ENCODE measurements around the gene MYO3B. TPM values are rescaled to one million over a fixed set of nuclear protein-coding genes. Genes with fewer than 3 reads are reported as not detected.
"Not testable (repeated sequence)": the region's sequence is repeated elsewhere in the genome, so short reads cannot be mapped to it uniquely, and the experiment has no call there.

Gene MYO3B
- total RNA-seq, 1 experiment from 2014 or later, result 0.04 TPM

- no peaks in the 10 kb centered on the region for H3K27me3 ChIP-seq
- DNase-seq, result no peak
- H3K27ac ChIP-seq, result no peak overlapping the region
- H3K4me1 ChIP-seq, result no peaks in the 10 kb centered on the region
- no peaks in the 10 kb centered on the region for H3K36me3 ChIP-seq
- H3K9me3 ChIP-seq (replicated peaks), result no peaks in the 10 kb centered on the region
- H3K4me3 ChIP-seq, result no peak overlapping the region
Observed at GRCh38 chr2:170401187-170401586, 223.2 kb downstream of the MYO3B start.

- Histone ChIP-seq H3K27me3 (no peaks in the 10 kb centered on the region), H3K27ac (no peak overlapping the region), H3K4me1 (no peaks in the 10 kb centered on the region), H3K36me3 (no peaks in the 10 kb centered on the region), H3K9me3 (replicated peaks) (no peaks in the 10 kb centered on the region), H3K4me3 (no peak overlapping the region)
- DNase-seq, result no peak
Observed at GRCh38 chr2:170404846-170405245, 226.9 kb downstream of the MYO3B start.

DNA sequence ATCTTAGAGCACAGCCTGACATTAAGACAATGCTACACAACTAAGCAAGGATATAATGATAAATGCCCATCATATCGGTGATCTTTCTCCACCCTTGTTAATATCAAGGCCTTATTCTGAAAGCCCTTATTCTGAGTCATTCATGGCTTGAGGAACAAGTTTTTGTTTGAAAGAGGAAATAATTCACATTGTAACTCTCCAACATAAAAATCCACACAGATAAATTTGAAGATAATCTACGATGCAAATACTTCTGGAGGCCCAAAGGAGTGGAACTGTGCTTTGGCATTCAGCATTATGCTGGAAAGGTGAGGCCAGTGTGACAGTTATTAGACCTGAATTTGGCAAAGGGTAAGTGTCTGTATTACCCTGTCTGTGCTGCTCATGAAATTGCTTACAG lies 227.4 kb downstream of the MYO3B start:
- no peak overlapping the region for H3K27ac ChIP-seq
- no peaks in the 10 kb centered on the region for H3K27me3 ChIP-seq
- no peak for DNase-seq
- H3K36me3 ChIP-seq, result no peaks in the 10 kb centered on the region
- H3K4me3 ChIP-seq, result no peak overlapping the region
- no peaks in the 10 kb centered on the region for H3K9me3 ChIP-seq (replicated peaks)
- H3K4me1 ChIP-seq, result no peaks in the 10 kb centered on the region

GRCh38 chr2:170408461-170409163 lies 230.7 kb downstream of the MYO3B start:
- H3K27ac ChIP-seq, result no peak overlapping the region
- no peak for DNase-seq

GRCh38 chr2:170409164-170409535 lies 231.2 kb downstream of the MYO3B start:
- Histone ChIP-seq H3K27me3 (no peaks in the 10 kb centered on the region), H3K4me1 (no peaks in the 10 kb centered on the region), H3K36me3 (no peaks in the 10 kb centered on the region), H3K4me3 (peak overlapping the region; percentile 20), H3K27ac (no peak overlapping the region), H3K9me3 (replicated peaks) (no peaks in the 10 kb centered on the region)
- DNase-seq, result peak; percentile 70 to 85

More at GRCh38 chr2:170408461-170409163, 230.7 kb downstream of the MYO3B start:
- H3K9me3 ChIP-seq (replicated peaks), result no peaks in the 10 kb centered on the region
- no peaks in the 10 kb centered on the region for H3K36me3 ChIP-seq
- peak overlapping the region; percentile 20 for H3K4me3 ChIP-seq
- no peaks in the 10 kb centered on the region for H3K4me1 ChIP-seq
- H3K27me3 ChIP-seq, result no peaks in the 10 kb centered on the region

GRCh38 chr2:170411660-170412059 lies 233.7 kb downstream of the MYO3B start:
- H3K27me3 ChIP-seq, result no peaks in the 10 kb centered on the region
- no peaks in the 10 kb centered on the region for H3K9me3 ChIP-seq (replicated peaks)
- DNase-seq, result no peak
- no peaks in the 10 kb centered on the region for H3K36me3 ChIP-seq
- no peaks in the 10 kb centered on the region for H3K4me1 ChIP-seq
- no peak overlapping the region for H3K4me3 ChIP-seq
- H3K27ac ChIP-seq, result no peak overlapping the region

DNA sequence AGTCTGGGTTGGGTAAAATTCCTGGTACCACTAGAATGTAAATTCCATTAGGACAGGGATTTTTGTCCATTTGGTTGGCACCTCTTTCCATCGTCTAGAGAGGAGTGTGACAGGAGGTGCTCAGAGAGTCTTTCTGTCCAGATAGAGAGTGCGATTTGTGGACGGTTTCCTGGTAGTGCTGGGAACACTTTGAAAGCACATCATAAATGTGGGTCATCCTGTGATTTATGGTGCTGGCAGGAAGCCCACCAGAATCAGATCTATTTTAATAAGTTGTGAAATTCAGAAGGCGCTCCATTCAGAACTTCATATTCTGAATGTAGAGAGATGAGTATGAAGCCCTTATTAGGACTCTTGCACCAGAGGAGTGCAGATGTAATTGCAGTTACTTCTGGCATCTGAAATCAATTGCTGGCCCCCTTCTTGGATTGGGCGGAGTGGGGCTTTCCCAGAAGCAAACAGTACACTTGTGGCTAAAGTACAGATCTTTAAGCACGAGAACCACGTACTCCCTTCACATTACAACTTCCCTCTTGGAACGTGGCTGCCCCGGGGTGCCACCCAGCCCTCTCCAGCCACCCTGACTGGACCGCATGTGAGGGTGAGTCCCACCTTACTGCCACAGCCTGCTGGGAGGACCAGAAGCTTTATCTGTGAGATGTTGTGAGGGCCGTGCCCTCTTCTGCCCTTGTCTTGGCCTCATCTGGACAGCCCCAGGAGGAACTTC lies 243.2 kb downstream of the MYO3B start:
- Histone ChIP-seq H3K27ac (no peak overlapping the region), H3K36me3 (no peaks in the 10 kb centered on the region), H3K27me3 (no peaks in the 10 kb centered on the region), H3K4me3 (no peak overlapping the region), H3K9me3 (replicated peaks) (no peaks in the 10 kb centered on the region), H3K4me1 (peaks cover 2% of the 10 kb centered on the region)
- DNase-seq, result no peak

DNA sequence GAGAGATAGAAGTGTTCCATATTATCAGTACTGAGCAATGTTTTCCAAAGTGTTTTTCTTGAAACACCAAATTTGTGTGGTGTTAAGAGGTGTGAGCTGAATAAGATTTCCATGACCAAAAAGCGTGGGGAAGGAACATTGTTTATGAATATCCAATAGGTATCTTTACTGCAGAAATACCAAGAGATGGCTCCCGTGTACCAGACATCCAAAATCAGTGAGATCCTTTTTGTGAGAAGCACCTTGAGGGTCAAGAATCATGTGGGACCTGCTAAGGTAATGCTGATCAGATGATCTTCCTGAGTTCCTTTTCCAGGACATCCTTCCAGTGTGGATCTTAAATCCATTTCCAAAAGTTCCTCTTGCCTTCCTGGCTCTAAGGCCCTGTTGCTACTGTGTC lies 246.0 kb downstream of the MYO3B start:
- H3K27me3 ChIP-seq, result no peaks in the 10 kb centered on the region
- peaks cover 2% of the 10 kb centered on the region for H3K4me1 ChIP-seq

DNA sequence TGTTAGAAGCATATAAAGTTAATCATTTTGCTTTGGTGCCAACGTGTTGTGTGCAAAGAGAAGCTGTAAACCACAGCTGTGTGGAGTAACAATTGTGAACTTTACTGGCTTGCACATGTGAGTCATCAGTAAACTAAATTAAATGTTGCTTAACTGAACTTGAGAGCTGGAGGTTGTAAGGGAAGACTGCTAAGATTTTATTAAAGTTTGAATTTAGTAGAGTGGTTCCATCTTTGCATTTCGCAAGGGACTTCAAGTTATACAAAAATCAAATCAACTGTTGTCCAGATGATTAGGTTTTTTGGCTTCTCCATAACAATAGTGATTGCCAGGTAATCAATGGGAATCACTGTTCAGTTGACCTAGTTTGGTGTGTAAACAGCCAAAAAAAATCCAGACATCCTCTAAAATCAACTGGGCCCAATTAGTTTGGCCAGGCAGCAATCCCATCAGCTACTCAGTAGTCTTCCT lies 247.4 kb downstream of the MYO3B start:
- DNase-seq, result no peak
- H3K9me3 ChIP-seq (replicated peaks), result no peaks in the 10 kb centered on the region
- no peaks in the 10 kb centered on the region for H3K36me3 ChIP-seq
- H3K4me3 ChIP-seq, result no peak overlapping the region
- H3K27me3 ChIP-seq, result no peaks in the 10 kb centered on the region
- H3K4me1 ChIP-seq, result no peaks in the 10 kb centered on the region; the same call in 1 of the 2 replicates
- H3K27ac ChIP-seq, result no peak overlapping the region

More for the DNA sequence above, 246.0 kb downstream of the MYO3B start:
- DNase-seq, result no peak
- Histone ChIP-seq H3K36me3 (no peaks in the 10 kb centered on the region), H3K27ac (no peak overlapping the region), H3K9me3 (replicated peaks) (no peaks in the 10 kb centered on the region), H3K4me3 (no peak overlapping the region)

GRCh38 chr2:170428868-170429267 lies 250.9 kb downstream of the MYO3B start:
- H3K36me3 ChIP-seq, result no peaks in the 10 kb centered on the region
- no peaks in the 10 kb centered on the region for H3K27me3 ChIP-seq
- H3K4me1 ChIP-seq, result no peaks in the 10 kb centered on the region
- H3K4me3 ChIP-seq, result no peak overlapping the region
- no peaks in the 10 kb centered on the region for H3K9me3 ChIP-seq (replicated peaks)
- no peak overlapping the region for H3K27ac ChIP-seq
- DNase-seq, result no peak

- H3K9me3 ChIP-seq (replicated peaks), result no peaks in the 10 kb centered on the region
- no peaks in the 10 kb centered on the region for H3K36me3 ChIP-seq
- no peak for DNase-seq
- H3K27me3 ChIP-seq, result no peaks in the 10 kb centered on the region
- peaks cover 5% of the 10 kb centered on the region; the same call in 1 of the 2 replicates for H3K4me1 ChIP-seq
- H3K27ac ChIP-seq, result no peak overlapping the region
- no peak overlapping the region for H3K4me3 ChIP-seq
Observed at GRCh38 chr2:170432823-170433222, 254.9 kb downstream of the MYO3B start.

DNA sequence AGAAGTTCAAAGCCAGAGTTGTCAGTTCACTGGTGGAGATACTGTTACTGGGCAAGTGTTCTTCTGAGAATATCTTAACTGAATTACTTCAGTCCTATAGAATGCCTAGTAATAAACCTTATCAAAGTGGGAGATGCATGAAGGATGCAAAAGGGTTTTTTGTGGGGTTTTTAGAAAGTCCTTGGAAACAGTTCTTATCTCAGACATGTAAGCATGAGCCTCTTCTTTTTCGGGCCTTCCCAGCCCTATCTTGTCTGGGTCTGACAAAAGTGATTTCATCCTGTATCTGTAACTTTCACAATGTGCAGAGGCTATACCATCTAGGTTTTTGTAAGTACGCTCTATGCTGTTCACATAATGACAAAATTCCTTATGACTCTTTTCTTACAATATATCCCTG lies 255.5 kb downstream of the MYO3B start:
- Histone ChIP-seq H3K4me1 (peaks cover 5% of the 10 kb centered on the region; the same call in 1 of the 2 replicates), H3K27me3 (no peaks in the 10 kb centered on the region), H3K9me3 (replicated peaks) (no peaks in the 10 kb centered on the region), H3K36me3 (no peaks in the 10 kb centered on the region), H3K4me3 (no peak overlapping the region), H3K27ac (no peak overlapping the region)
- DNase-seq, result no peak

- not testable (repeated sequence) for H3K4me3 ChIP-seq; H3K4me1 ChIP-seq; H3K27me3 ChIP-seq; DNase-seq; H3K27ac ChIP-seq; H3K9me3 ChIP-seq (replicated peaks); H3K36me3 ChIP-seq
Observed at GRCh38 chr2:170434396-170434795, 256.4 kb downstream of the MYO3B start.

DNA sequence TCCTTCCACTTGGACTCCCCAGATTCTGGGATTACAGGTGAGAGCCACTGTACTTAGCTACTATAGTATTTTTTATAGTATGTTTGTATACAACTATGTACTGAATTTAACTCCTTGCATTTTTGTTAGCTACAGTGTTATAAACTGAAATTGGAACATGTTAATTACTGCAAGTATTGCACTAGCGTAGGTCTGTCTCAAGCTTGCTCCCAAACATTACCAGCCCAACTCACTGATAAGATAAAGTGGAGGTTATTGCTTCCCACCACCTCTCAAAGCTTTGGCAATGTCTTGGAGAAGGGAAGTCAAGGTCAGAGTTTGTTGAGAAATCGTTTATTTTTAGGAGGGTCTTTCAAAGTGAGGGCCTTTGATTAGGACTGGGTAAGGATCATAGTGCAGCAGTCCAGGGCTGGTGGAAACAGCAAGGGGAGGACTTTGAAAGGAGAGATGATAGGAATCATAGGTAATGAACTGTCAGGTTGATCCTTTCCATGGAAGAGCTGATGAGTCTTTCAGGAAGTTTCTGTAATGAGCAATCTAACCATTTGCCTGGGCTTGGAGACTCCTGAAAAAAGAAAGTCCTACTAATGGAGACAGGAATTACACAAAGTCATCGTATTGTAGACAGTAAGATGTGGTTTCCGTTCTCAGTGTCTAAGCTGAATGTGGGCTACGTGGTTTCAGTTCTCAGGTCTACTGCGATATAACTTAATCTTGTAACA lies 257.1 kb downstream of the MYO3B start:
- no peak overlapping the region for H3K4me3 ChIP-seq
- no peak overlapping the region for H3K27ac ChIP-seq
- no peak for DNase-seq
- no peaks in the 10 kb centered on the region for H3K27me3 ChIP-seq
- no peaks in the 10 kb centered on the region for H3K36me3 ChIP-seq
- no peaks in the 10 kb centered on the region for H3K9me3 ChIP-seq (replicated peaks)
- peaks cover 5% of the 10 kb centered on the region; the same call in 1 of the 2 replicates for H3K4me1 ChIP-seq
